ENCODE measurements around the gene CNN1.
"Not testable (repeated sequence)": the region's sequence is repeated elsewhere in the genome, so short reads cannot be mapped to it uniquely, and the experiment has no call there.

The CNN1 gene

GRCh38 chr19:11535792-11536595, 2.7 kb upstream of the CNN1 start:
- DNase-seq = peak; percentile 80 to 84

GRCh38 chr19:11539495-11540365, 1.1 kb downstream of the CNN1 start:
- no peak for DNase-seq

- DNase-seq = no peak
Measured at GRCh38 chr19:11540645-11541044, 2.0 kb downstream of the CNN1 start.

- no peak for DNase-seq
Measured at GRCh38 chr19:11541238-11541637, 2.6 kb downstream of the CNN1 start.

GRCh38 chr19:11547929-11548700, 9.5 kb downstream of the CNN1 start:
- DNase-seq = no peak

- no peak for DNase-seq
Measured at GRCh38 chr19:11549386-11549953, 10.8 kb downstream of the CNN1 start.

- DNase-seq = no peak
Measured at GRCh38 chr19:11550265-11550664, 11.6 kb downstream of the CNN1 start.

- DNase-seq = no peak
Measured at GRCh38 chr19:11551603-11552235, 13.1 kb downstream of the CNN1 start.

GRCh38 chr19:11552666-11553372, 14.2 kb downstream of the CNN1 start:
- no peak for DNase-seq

- no peak for DNase-seq
Measured at GRCh38 chr19:11554160-11554559, 15.5 kb downstream of the CNN1 start.

GRCh38 chr19:11555246-11555645, 16.6 kb downstream of the CNN1 start:
- no peak for DNase-seq

- no peak for DNase-seq
Measured at GRCh38 chr19:11556634-11557420, 18.2 kb downstream of the CNN1 start.

- DNase-seq = peak; percentile 96 to 98
Measured at GRCh38 chr19:11558881-11559828, 20.5 kb downstream of the CNN1 start, which contains the start of gene ELOF1. ELOF1 (minus strand) TSS chr19:11559230; CDS start chr19:11554347, 4,883 bp downstream.

GRCh38 chr19:11560404-11561051, 21.9 kb downstream of the CNN1 start:
- DNase-seq = peak; percentile 58 to 67

- no peak for DNase-seq
Measured at GRCh38 chr19:11563532-11563931, 24.9 kb downstream of the CNN1 start.

- not testable (repeated sequence) for DNase-seq
Measured at GRCh38 chr19:11564082-11564807, 25.6 kb downstream of the CNN1 start.

GRCh38 chr19:11565649-11565980, 27.0 kb downstream of the CNN1 start:
- DNase-seq = not testable (repeated sequence)

GRCh38 chr19:11566164-11566563, 27.5 kb downstream of the CNN1 start:
- DNase-seq = no peak

Data from activated CD4-positive, alpha-beta T cell treated with anti-CD3 and anti-CD28 coated beads for 4 hours (primary cell).